GM11168 (cell line): ENCODE results near the gene TBC1D14.
"Not testable (repeated sequence)": the region's sequence is repeated elsewhere in the genome, so short reads cannot be mapped to it uniquely, and the experiment has no call there.

Experiments used
- in situ Hi-C: fragments of 300-500 bp; cut with MboI; formaldehyde crosslinking; loops from one replicate; pipeline ENCODE4 v1.12.0; 2022; ENCODE audit warnings: low sequenced_read_pairs; ENCODE audit not compliant: unreplicated experiment

The TBC1D14 gene

GRCh38 chr4:6889736-6890324 is 19.8 kb upstream of the TBC1D14 start:
- in situ Hi-C loops: no loop called here

- in situ Hi-C loops: no loop called here
These were observed 19.3 kb upstream of the TBC1D14 start for GRCh38 chr4:6890358-6890757.

- in situ Hi-C loops: not testable (repeated sequence)
These were observed 18.7 kb upstream of the TBC1D14 start for GRCh38 chr4:6890971-6891370.

- in situ Hi-C loops: no loop called here
These were observed 18.0 kb upstream of the TBC1D14 start for GRCh38 chr4:6891436-6892170.

GRCh38 chr4:6892190-6892908 is 17.3 kb upstream of the TBC1D14 start:
- in situ Hi-C loops: no loop called here

- in situ Hi-C loops: no loop called here
These were observed 16.8 kb upstream of the TBC1D14 start for GRCh38 chr4:6892909-6893202.

- in situ Hi-C loops: no loop called here
These were observed 16.1 kb upstream of the TBC1D14 start for GRCh38 chr4:6893449-6894085.

GRCh38 chr4:6894086-6894478 is 15.5 kb upstream of the TBC1D14 start:
- in situ Hi-C loops: no loop called here

- in situ Hi-C loops: no loop called here
These were observed 14.8 kb upstream of the TBC1D14 start for GRCh38 chr4:6894528-6895498.

GRCh38 chr4:6896035-6896434 is 13.6 kb upstream of the TBC1D14 start:
- in situ Hi-C loops: no loop called here

- in situ Hi-C loops: no loop called here
These were observed 10.9 kb upstream of the TBC1D14 start for GRCh38 chr4:6898763-6899162.

- in situ Hi-C loops: no loop called here
These were observed 9.3 kb upstream of the TBC1D14 start for GRCh38 chr4:6900181-6900812.

GRCh38 chr4:6900956-6901355 is 8.7 kb upstream of the TBC1D14 start:
- in situ Hi-C loops: no loop called here

- in situ Hi-C loops: no loop called here
These were observed 7.8 kb upstream of the TBC1D14 start for GRCh38 chr4:6901669-6902317.

GRCh38 chr4:6902318-6903042 is 7.1 kb upstream of the TBC1D14 start:
- in situ Hi-C loops: no loop called here

GRCh38 chr4:6905516-6906445 is 3.8 kb upstream of the TBC1D14 start:
- in situ Hi-C loops: no loop called here

GRCh38 chr4:6906486-6906885 is 3.1 kb upstream of the TBC1D14 start:
- in situ Hi-C loops: not testable (repeated sequence)
